Colonic mucosa (tissue), 4 donors: ENCODE results near the gene OCEL1. TPM values are rescaled to one million over a fixed set of nuclear protein-coding genes. Genes with fewer than 3 reads are reported as not detected.
A peak's percentile ranks its signal among the peaks of the same experiment; 100 is the strongest.

Experiments
- DNase-seq: peaks from one replicate; pipeline ENCODE4 v3.0.0-alpha.2; 2020
- H3K27ac ChIP-seq: fragments of 200-600 bp; one replicate; pipeline ENCODE4 v1.8.0; 2021
- H3K27me3 ChIP-seq: fragments of 200-600 bp; one replicate; pipeline ENCODE4 v1.8.0; 2021
- H3K36me3 ChIP-seq: fragments of 200-600 bp; one replicate; pipeline ENCODE4 v1.8.0; 2021
- H3K4me1 ChIP-seq: fragments of 200-600 bp; one replicate; pipeline ENCODE4 v1.8.0; 2021; ENCODE audit warnings: mild to moderate bottlenecking
- H3K4me3 ChIP-seq: fragments of 200-600 bp; one replicate; pipeline ENCODE4 v1.8.0; 2021
- H3K9ac ChIP-seq, 2 donors: one replicate each; pipeline ENCODE4 v1.7.0; 2013; ENCODE audit warnings: control low read depth in 2 of 2, low read depth in 2 of 2, low read length in 2 of 2
- H3K9me3 ChIP-seq: fragments of 200-600 bp; one replicate; pipeline ENCODE4 v1.8.0; 2021
- intact Hi-C: fragments of 100-400 bp; cut with DNase I; formaldehyde crosslinking; loops from one replicate; pipeline ENCODE4 v1.14.1; 2022
- total RNA-seq, 2 donors: library from RNA; stranded (reverse); fragmentation: NEBNext Ultra II Directional in 1 of 2; extraction: Animal tissue kit (Norgen Biotek cat#: 25700) in 1 of 2; gene quantifications; one replicate each; pipeline ENCODE4 v1.2.1, GENCODE V29; 2021
- TF ChIP-seq, protein P1 (sequence below): fragments of 200-600 bp; IDR thresholded peaks from one replicate; pipeline ENCODE4 v1.8.0; 2022; ENCODE audit warnings: antibody characterized with exemption, mild to moderate bottlenecking
- donor health status: healthy.
- donor health status: DM: no; HTN: no; CAD: no.
- donor health status: DM: no; HTN: no; CAD: no.

OCEL1 gene
- total RNA-seq, 2 donors from 2014 or later: 35.7 to 46.9 TPM

- TF ChIP-seq, protein P1, sequence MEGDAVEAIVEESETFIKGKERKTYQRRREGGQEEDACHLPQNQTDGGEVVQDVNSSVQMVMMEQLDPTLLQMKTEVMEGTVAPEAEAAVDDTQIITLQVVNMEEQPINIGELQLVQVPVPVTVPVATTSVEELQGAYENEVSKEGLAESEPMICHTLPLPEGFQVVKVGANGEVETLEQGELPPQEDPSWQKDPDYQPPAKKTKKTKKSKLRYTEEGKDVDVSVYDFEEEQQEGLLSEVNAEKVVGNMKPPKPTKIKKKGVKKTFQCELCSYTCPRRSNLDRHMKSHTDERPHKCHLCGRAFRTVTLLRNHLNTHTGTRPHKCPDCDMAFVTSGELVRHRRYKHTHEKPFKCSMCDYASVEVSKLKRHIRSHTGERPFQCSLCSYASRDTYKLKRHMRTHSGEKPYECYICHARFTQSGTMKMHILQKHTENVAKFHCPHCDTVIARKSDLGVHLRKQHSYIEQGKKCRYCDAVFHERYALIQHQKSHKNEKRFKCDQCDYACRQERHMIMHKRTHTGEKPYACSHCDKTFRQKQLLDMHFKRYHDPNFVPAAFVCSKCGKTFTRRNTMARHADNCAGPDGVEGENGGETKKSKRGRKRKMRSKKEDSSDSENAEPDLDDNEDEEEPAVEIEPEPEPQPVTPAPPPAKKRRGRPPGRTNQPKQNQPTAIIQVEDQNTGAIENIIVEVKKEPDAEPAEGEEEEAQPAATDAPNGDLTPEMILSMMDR: no peak
- Histone ChIP-seq H3K36me3 (no peaks in the 10 kb centered on the region), H3K27ac (no peak overlapping the region)
Observed at GRCh38 chr19:17211547-17212446, 14.2 kb upstream of the OCEL1 start.

GRCh38 chr19:17213334-17213733 lies 12.7 kb upstream of the OCEL1 start:
- H3K9ac ChIP-seq: no peak overlapping the region
- peaks cover 3% of the 10 kb centered on the region for H3K4me1 ChIP-seq
- intact Hi-C loops: no loop called here
- no peaks in the 10 kb centered on the region for H3K27me3 ChIP-seq
- H3K4me3 ChIP-seq: no peak overlapping the region
- no peaks in the 10 kb centered on the region for H3K9me3 ChIP-seq
- H3K36me3 ChIP-seq: no peaks in the 10 kb centered on the region
- no peak for DNase-seq
- H3K27ac ChIP-seq: no peak overlapping the region
- TF ChIP-seq, protein P1: no peak

More at GRCh38 chr19:17211547-17212446, 14.2 kb upstream of the OCEL1 start:
- no peak overlapping the region for H3K9ac ChIP-seq
- H3K4me3 ChIP-seq: no peak overlapping the region
- H3K9me3 ChIP-seq: no peaks in the 10 kb centered on the region
- intact Hi-C loops: no loop called here
- peaks cover 3% of the 10 kb centered on the region for H3K4me1 ChIP-seq
- DNase-seq: no peak
- H3K27me3 ChIP-seq: no peaks in the 10 kb centered on the region

GRCh38 chr19:17214508-17215126 lies 11.4 kb upstream of the OCEL1 start:
- intact Hi-C loops: no loop called here
- TF ChIP-seq, protein P1: no peak
- H3K27me3 ChIP-seq: no peaks in the 10 kb centered on the region
- no peaks in the 10 kb centered on the region for H3K36me3 ChIP-seq
- peak overlapping the region; percentile 51 for H3K4me3 ChIP-seq
- DNase-seq: no peak
- peak overlapping the region; percentile 54 to 84 for H3K9ac ChIP-seq
- H3K9me3 ChIP-seq: no peaks in the 10 kb centered on the region
- peaks cover 3% of the 10 kb centered on the region for H3K4me1 ChIP-seq
- H3K27ac ChIP-seq: peak overlapping the region; percentile 77

- no peaks in the 10 kb centered on the region for H3K9me3 ChIP-seq
- TF ChIP-seq, protein P1: no peak
- DNase-seq: peak; percentile 92
- no peaks in the 10 kb centered on the region for H3K36me3 ChIP-seq
- peak within 1 kb of the TSS; percentile 51 for H3K4me3 ChIP-seq
- peak within 1 kb of the TSS; percentile 84 to 95 for H3K9ac ChIP-seq
- no peaks in the 10 kb centered on the region for H3K27me3 ChIP-seq
- peaks cover 8% of the 10 kb centered on the region for H3K4me1 ChIP-seq
- H3K27ac ChIP-seq: peak within 1 kb of the TSS; percentile 77
- intact Hi-C loops: no loop called here
Observed at GRCh38 chr19:17215127-17215971, 10.7 kb upstream of the OCEL1 start, which contains the start of gene USE1. TSS of gene USE1 (plus strand) at chr19:17215357. CDS start at chr19:17215406, 49 bp downstream.
